ENCODE results near the gene CALN1.

GRCh38 chr7:71961283-71961682, 450.9 kb downstream of the CALN1 start:
- TF ChIP-seq, protein P1, sequence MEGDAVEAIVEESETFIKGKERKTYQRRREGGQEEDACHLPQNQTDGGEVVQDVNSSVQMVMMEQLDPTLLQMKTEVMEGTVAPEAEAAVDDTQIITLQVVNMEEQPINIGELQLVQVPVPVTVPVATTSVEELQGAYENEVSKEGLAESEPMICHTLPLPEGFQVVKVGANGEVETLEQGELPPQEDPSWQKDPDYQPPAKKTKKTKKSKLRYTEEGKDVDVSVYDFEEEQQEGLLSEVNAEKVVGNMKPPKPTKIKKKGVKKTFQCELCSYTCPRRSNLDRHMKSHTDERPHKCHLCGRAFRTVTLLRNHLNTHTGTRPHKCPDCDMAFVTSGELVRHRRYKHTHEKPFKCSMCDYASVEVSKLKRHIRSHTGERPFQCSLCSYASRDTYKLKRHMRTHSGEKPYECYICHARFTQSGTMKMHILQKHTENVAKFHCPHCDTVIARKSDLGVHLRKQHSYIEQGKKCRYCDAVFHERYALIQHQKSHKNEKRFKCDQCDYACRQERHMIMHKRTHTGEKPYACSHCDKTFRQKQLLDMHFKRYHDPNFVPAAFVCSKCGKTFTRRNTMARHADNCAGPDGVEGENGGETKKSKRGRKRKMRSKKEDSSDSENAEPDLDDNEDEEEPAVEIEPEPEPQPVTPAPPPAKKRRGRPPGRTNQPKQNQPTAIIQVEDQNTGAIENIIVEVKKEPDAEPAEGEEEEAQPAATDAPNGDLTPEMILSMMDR (IDR thresholded peaks at IDR 0.05; ENCODE audit: low read depth, low read length): no peak
- no peak for TF ChIP-seq EZH2phosphoT487 (IDR thresholded peaks at IDR 0.05; ENCODE audit: low read depth)
